PC-9 (cell line): ENCODE data around the gene MRPS23. TPM values are rescaled to one million over a fixed set of nuclear protein-coding genes. Genes with fewer than 3 reads are reported as not detected.

Experiments used
- BruUV-seq: library from RNA; stranded (reverse); fragments of 400-500 nt; replicated peaks from 2 replicates; lab custom pipeline; 2021; lab: Mats Ljungman, UMichigan
- CTCF ChIA-PET: fragments of 300-600 bp; sonication (Branson Sonifier 250); formaldehyde crosslinking; loops from one replicate; lab custom pipeline; 2022; ENCODE audit warnings: antibody characterized with exemption; lab: Charles Lee
- POLR2A ChIA-PET: fragments of 300-600 bp; sonication (Branson Sonifier 250); formaldehyde crosslinking; loops from one replicate; lab custom pipeline; 2022; ENCODE audit warnings: antibody characterized with exemption; ENCODE audit not compliant: unreplicated experiment; lab: Charles Lee
- DNase-seq, 2 experiments: peaks; one replicate each; pipeline versions ENCODE4 v3.0.0 to v3.0.0-alpha.2; 2015 to 2022; ENCODE audit warnings: mixed read lengths in 1 of 2
- H2AFZ ChIP-seq: fragments of 200-600 bp; sonication (generic); 2 replicates; pipeline ENCODE4 v1.8.1; 2017; ENCODE audit warnings: antibody characterized with exemption
- H3F3A ChIP-seq: fragments of 200-600 bp; sonication (generic); 2 replicates; pipeline ENCODE4 v1.8.1; 2017; ENCODE audit warnings: antibody characterized with exemption, mild to moderate bottlenecking, low read depth; ENCODE audit not compliant: insufficient read depth
- H3K27ac ChIP-seq: fragments of 200-600 bp; sonication (generic); 2 replicates; pipeline ENCODE4 v1.6.1; 2016; ENCODE audit warnings: mixed run types
- H3K27me3 ChIP-seq: fragments of 200-600 bp; sonication (generic); 2 replicates; pipeline ENCODE4 v1.6.1; 2016; ENCODE audit warnings: low read depth, mixed run types; ENCODE audit not compliant: insufficient read depth
- H3K36me3 ChIP-seq: fragments of 200-600 bp; sonication (generic); 2 replicates; pipeline ENCODE4 v1.6.1; 2016; ENCODE audit warnings: low read depth, mixed run types
- H3K4me1 ChIP-seq: fragments of 200-600 bp; sonication (generic); replicated peaks from 2 replicates; pipeline ENCODE4 v1.6.1; 2016; ENCODE audit warnings: mixed run types; ENCODE audit not compliant: insufficient read depth
- H3K4me2 ChIP-seq: fragments of 200-600 bp; sonication (generic); 2 replicates; pipeline ENCODE4 v1.6.1; 2017; ENCODE audit warnings: mixed run types
- H3K4me3 ChIP-seq: fragments of 200-600 bp; sonication (generic); 2 replicates; pipeline ENCODE4 v1.6.1; 2016; ENCODE audit warnings: mixed run types
- H3K79me2 ChIP-seq: fragments of 200-600 bp; sonication (generic); 2 replicates; pipeline ENCODE4 v1.6.1; 2017; ENCODE audit warnings: low read depth, mixed run types
- H3K9me2 ChIP-seq: fragments of 200-600 bp; sonication (generic); 2 replicates; pipeline ENCODE4 v1.8.1; 2017; ENCODE audit warnings: mild to moderate bottlenecking; ENCODE audit not compliant: insufficient read depth
- H3K9me3 ChIP-seq: fragments of 200-600 bp; sonication (generic); 2 replicates; pipeline ENCODE4 v1.8.1; 2016; ENCODE audit warnings: low read depth; ENCODE audit not compliant: insufficient read depth
- H4K20me1 ChIP-seq: fragments of 200-600 bp; sonication (generic); 2 replicates; pipeline ENCODE4 v1.8.1; 2017; ENCODE audit not compliant: insufficient read depth
- CTCF ChIP-seq: fragments of 200-600 bp; sonication (generic); conservative IDR thresholded peaks from 2 replicates; pipeline ENCODE4 v1.6.1; 2017; ENCODE audit warnings: mixed run types, antibody characterized with exemption, mild to moderate bottlenecking, moderate library complexity
- EZH2 ChIP-seq: fragments of 200-600 bp; sonication (generic); IDR thresholded peaks from 2 replicates; pipeline ENCODE4 v1.8.0; 2017; ENCODE audit warnings: antibody characterized with exemption, low read depth
- intact Hi-C: fragments of 100-400 bp; cut with micrococcal nuclease; formaldehyde crosslinking; loops from one replicate; pipeline ENCODE4 v1.10.0; 2022; ENCODE audit not compliant: unreplicated experiment
- total RNA-seq: library from RNA; stranded (reverse); gene quantifications from 2 replicates; pipeline ENCODE4 v1.2.3, GENCODE V29; 2021

Gene MRPS23
- total RNA-seq, 1 experiment from 2014 or later, result 49.7 TPM

- TF ChIP-seq CTCF, result no peak
- TF ChIP-seq EZH2, result no peak
- H3K4me1 ChIP-seq, result peaks cover 18% of the 10 kb centered on the region
- no peaks in the 10 kb centered on the region for H3K79me2 ChIP-seq
- POLR2A ChIA-PET, result interaction anchor here (0.6 kb wide), 1 partner anchor 135 kb away, joined by 6 read pairs; no protein-coding TSS in a partner anchor
- H3K27me3 ChIP-seq, result no peaks in the 10 kb centered on the region
- H3K36me3 ChIP-seq, result no peaks in the 10 kb centered on the region
- H2AFZ ChIP-seq, result peak overlapping the region; percentile 71
- DNase-seq, result peak in 1 of 2 experiments; percentile 73
- H3F3A ChIP-seq, result peaks cover 31% of the 10 kb centered on the region
- H4K20me1 ChIP-seq, result no peaks in the 10 kb centered on the region
- H3K4me2 ChIP-seq, result peak overlapping the region; percentile 98
- no TSS peak for BruUV-seq
- no peaks in the 10 kb centered on the region for H3K9me2 ChIP-seq
- H3K9me3 ChIP-seq, result no peaks in the 10 kb centered on the region
- intact Hi-C loops, result loop anchor here (1.0 to 5.0 kb wide), 3 partner anchors 28 to 85 kb away; no protein-coding TSS in a partner anchor
- CTCF ChIA-PET, result interaction anchor here (0.7 to 1.3 kb wide), 3 partner anchors 10 to 138 kb away, joined by 3 to 8 read pairs (median 4); no protein-coding TSS in a partner anchor
- H3K27ac ChIP-seq, result no peak overlapping the region
- peak overlapping the region; percentile 52 for H3K4me3 ChIP-seq
Measured at GRCh38 chr17:57861790-57862693, 12.2 kb upstream of the MRPS23 start.

GRCh38 chr17:57861000-57861789 lies 11.4 kb upstream of the MRPS23 start:
- Histone ChIP-seq H3K36me3 (no peaks in the 10 kb centered on the region), H3K9me2 (no peaks in the 10 kb centered on the region), H4K20me1 (no peaks in the 10 kb centered on the region), H3K27ac (no peak overlapping the region), H3K4me1 (peaks cover 18% of the 10 kb centered on the region), H3K4me2 (peak overlapping the region; percentile 98), H3K27me3 (no peaks in the 10 kb centered on the region), H3K79me2 (no peaks in the 10 kb centered on the region), H3F3A (peaks cover 31% of the 10 kb centered on the region), H2AFZ (peak overlapping the region; percentile 71), H3K4me3 (peak overlapping the region; percentile 52), H3K9me3 (no peaks in the 10 kb centered on the region)
- BruUV-seq, result no TSS peak
- intact Hi-C loops, result loop anchor here (1.0 to 5.0 kb wide), 3 partner anchors 29 to 86 kb away; no protein-coding TSS in a partner anchor
- no peak for TF ChIP-seq EZH2
- TF ChIP-seq CTCF, result no peak
- ChIA-PET CTCF (interaction anchor here (0.5 to 1.3 kb wide), 8 partner anchors 11 to 145 kb away, joined by 3 to 8 read pairs (median 4); no protein-coding TSS in a partner anchor), POLR2A (interaction anchor here (0.5 to 0.7 kb wide), 7 partner anchors 15 to 803 kb away, joined by 3 to 24 read pairs (median 3); no protein-coding TSS in a partner anchor)
- DNase-seq, result peak; percentile 63 to 89
